ENCODE data around the gene HOXC5. TPM values are rescaled to one million over a fixed set of nuclear protein-coding genes. Genes with fewer than 3 reads are reported as not detected.
"Not testable (repeated sequence)": the region's sequence is repeated elsewhere in the genome, so short reads cannot be mapped to it uniquely, and the experiment has no call there.

Gene HOXC5
- polyA plus RNA-seq, 3 donors = 1.8 to 3.6 (median 3.0) TPM

GRCh38 chr12:54060975-54061778 is 28.3 kb downstream of the HOXC5 start:
- no peak for DNase-seq

GRCh38 chr12:54065677-54066076 is 32.8 kb downstream of the HOXC5 start:
- no peak for DNase-seq

GRCh38 chr12:54066408-54066807 is 33.6 kb downstream of the HOXC5 start:
- no peak for DNase-seq

DNA sequence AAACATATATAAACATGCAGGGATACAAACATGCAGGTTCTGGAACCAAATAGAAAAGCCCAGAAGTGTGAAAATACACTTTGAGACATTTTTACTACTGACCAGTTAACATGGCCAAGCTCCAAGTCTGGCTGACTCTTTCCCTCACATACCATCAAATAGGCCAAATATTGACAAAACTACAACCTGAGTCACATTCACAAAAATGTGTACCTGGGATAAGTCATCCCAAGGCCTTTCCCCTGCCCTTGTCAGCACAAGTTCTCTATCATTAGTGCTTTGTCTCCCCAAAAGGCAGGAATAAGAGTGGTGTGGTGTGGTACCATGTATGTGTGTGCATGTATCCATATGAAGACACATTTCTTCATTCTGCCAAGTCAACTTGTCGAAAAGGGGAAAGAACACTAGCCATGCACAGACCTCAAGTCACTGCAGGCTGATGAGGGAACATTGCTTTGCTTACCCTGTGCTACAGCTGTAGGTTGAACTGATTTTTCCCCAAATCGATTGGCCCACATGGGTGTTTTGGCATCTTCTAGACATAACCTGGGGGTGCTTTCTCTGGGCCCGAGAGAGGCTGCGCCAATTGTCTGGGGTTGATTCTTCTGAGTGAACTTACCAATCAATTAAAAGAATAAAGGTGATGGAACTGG is 35.7 kb downstream of the HOXC5 start:
- DNase-seq = no peak

GRCh38 chr12:54071942-54072341 is 39.1 kb downstream of the HOXC5 start:
- DNase-seq = no peak

DNA sequence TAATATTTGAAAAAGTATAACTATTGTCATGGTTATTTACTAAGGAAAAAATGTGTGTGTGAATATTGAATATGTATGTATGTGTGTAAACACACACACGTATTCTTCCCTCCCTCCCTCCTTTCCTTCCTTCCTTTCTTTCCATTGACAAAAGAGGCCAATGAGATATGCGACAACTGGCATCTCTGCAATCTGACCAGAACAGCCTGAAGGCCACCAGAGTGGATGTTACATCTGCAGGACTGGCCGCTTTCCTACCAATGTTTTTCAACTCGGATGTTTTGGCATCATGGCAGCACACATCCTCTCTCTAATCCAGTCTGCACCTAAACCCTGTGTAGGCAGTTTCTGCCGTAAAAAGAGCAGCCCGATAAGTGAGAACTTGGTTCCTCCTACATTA is 41.5 kb downstream of the HOXC5 start:
- no peak for DNase-seq

DNA sequence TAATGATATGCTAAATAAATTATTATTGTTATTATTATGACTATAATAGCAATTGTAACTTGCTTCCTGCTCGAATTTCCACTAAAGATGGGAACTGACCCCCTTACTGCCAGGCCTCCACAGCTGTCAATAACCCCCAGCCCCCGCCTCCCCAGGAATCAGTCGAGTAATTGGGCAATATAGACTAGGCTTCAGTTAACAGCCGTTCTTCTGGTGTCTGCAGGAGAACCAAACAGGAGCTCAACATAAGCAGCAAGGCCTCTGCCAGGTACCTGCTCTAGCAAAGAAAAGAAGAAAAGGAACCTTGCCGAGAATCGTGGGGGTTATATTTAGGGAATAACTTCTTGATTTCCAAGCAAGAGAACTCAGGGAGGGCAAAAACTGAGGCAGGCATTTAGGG is 42.6 kb downstream of the HOXC5 start:
- no peak for DNase-seq

GRCh38 chr12:54075974-54076373 is 43.1 kb downstream of the HOXC5 start:
- no peak for DNase-seq

- DNase-seq = not testable (repeated sequence)
These were observed 45.0 kb downstream of the HOXC5 start for GRCh38 chr12:54077843-54078242.

DNA sequence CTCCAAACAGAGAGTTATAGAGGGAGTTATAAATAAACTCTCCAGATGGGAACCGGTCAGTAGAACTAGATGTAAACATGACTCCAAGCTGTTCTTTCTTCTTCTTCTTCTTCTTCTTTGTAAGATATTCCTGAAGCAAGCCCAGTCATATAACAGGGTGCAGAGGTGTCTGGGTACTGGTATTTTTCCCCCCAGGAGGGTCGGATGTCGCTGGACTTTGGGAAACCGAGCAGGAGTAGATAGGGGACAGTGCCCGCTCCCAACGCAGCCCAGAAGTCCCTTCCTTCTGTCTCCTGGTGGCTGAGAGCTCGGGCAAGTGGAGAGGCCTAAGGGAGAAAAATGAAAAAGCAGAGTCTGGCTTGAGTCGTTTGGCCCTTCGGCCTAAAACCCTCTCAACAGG is 46.3 kb downstream of the HOXC5 start:
- not testable (repeated sequence) for DNase-seq

DNA sequence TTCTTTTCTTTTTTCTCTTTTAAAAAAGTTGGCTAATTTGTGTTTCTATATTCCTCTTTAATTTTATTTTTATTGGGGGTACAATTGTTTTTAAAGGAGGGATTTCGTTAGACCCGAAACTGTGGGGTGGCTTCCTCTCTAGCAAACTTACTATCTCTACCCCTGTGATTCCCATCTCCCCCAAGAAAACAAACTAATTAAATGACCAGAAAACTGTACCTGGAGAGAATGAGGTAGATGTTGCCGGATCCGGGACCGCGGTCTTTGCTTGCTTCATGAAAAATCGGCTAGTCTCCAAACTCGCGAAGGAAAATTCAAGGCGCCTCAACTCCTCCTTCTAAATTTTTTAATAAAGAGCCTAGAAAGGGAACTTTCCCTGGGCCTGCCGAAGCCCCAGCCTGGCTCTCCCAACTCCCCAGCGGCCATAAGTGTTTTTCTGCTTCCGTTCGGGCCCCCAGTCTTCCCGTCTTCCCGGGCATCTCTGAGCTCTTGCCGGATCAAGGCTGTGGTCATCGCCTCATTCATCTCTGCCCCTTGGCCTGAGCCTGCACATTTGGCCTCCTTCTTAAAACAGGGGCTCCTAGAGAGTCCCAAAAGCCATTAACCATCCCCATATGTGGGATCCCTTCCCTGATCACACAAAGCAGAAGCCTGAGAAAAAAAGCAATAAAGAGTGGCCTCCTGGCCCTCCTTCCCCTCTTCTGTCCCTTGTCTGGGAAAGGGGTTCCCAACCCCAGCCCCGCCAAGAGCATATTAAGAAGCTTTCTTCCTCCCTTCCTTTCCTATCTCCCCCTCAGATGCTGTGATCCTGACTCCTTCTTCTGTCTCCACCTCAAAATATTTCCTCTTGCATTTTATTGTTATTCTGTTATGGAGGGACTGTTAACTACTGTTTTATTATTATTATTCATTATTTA is 47.4 kb downstream of the HOXC5 start:
- DNase-seq = not testable (repeated sequence)

DNA sequence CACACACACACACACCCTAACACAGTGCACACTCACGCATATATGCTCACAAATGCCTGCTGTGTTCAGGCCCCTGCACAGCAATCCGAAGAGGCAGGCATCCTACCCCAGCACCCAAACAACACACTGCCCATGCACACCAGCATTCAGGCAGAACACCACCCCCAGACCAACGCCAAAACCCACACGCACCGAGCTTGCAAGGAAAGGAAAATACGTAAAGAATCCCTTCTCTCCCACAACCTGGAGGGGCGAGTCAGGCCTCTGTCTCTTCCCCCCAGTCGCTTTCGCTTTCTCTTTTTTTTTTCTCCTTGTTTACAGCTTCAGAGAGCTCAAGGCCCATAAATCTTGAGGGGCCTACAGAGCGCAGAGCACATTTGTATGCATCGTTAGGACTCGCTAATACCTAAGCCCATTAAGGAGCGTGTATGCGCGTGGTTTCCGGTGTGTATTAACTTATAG is 48.2 kb downstream of the HOXC5 start:
- peak; percentile 79 for DNase-seq

DNA sequence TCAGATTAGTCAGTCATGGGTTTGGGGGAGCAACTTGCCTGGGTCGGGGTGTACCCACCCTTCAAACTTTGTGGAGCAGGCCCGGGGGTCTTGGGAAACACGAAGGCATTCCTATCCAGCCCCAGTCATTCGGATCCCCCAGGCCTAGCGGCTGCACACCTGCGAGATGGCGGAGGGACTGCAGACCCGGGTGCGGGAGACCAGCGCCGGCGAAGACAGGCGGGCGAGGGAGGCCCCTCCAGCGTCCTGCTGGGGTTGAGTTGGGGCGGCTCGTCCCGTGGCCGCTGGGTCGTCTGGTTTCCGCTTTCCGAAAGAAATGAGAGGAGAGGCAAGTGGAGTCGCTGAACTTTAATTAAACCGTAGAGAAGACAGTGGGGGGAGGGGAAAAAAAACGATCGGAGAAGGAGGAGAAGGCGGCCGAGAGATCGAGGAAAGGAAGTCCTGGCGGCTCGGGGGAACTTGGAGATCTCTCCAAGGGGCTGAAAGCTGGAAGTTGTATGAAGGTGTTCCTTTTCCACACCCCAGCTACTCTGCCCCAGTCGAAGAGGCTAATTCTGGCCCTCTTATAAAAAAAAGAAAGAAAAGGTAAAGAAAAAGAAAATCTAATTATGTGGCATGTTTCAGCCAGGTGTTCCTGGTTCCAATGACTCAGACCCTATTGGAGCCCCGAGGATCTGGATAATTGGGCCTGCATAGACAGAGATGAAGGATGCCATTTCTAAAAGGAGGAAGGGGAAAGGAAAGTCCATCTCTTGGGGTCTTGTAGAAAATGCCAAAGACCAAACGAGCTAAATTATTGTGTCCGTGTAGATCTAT is 48.9 kb downstream of the HOXC5 start:
- DNase-seq = peak; percentile 73

DNA sequence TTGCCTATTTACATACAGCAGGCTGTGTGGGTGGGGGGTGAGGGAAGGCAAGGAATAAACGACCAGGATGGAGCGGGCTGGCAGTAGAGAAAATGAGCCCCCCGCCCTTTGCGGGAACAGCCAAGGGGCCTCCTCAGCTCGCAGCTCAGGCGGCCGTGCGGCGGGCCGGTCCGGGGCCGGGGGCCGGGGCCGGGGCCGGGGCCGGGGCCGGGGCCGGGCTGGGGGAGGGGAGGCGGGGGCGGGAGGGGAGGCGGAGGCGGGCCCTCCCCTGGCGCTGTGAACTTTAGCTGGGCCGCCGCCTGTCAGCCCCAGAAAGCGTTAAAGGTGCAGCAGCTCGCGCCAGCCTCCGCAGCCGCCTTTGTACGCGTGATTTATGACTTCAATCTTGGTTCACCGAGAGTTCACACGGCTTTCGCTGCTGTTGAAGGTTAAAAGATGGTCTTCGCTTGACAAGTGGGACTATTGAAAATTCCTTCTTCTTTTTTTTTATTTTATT is 49.6 kb downstream of the HOXC5 start:
- peak; percentile 88 for DNase-seq

Other genes with a start within 250 kb of the HOXC5 start
- gene HOXC13, start 94.2 kb upstream of the HOXC5 start, polyA plus RNA-seq (ENCODE audit: insufficient read length in 3 of 3) = not detected
- not detected for gene HOXC12, start 78.1 kb upstream of the HOXC5 start, polyA plus RNA-seq (ENCODE audit: insufficient read length in 3 of 3)
- gene HOXC11, start 59.9 kb upstream of the HOXC5 start, polyA plus RNA-seq (ENCODE audit: insufficient read length in 3 of 3) = 1 to 10 TPM; 2.1 to 2.3 (median 2.1) TPM
- 1 to 10 TPM; 1.5 to 3.6 (median 1.6) TPM for gene HOTAIR, start 58.1 kb upstream of the HOXC5 start, polyA plus RNA-seq (ENCODE audit: insufficient read length in 3 of 3)
- gene HOXC10, start 47.9 kb upstream of the HOXC5 start, polyA plus RNA-seq (ENCODE audit: insufficient read length in 3 of 3) = 10 to 100 TPM; 53.8 to 61.0 (median 58.4) TPM
- gene HOXC9, start 32.9 kb upstream of the HOXC5 start, polyA plus RNA-seq (ENCODE audit: insufficient read length in 3 of 3) = 10 to 100 TPM; 22.4 to 29.8 (median 25.7) TPM
- 10 to 100 TPM in 1 of 3 donors, 1 to 10 TPM in 2; 7.8 to 12.6 (median 8.2) TPM for gene HOXC8, start 24.1 kb upstream of the HOXC5 start, polyA plus RNA-seq (ENCODE audit: insufficient read length in 3 of 3)
- gene HOXC6, start 4.6 kb upstream of the HOXC5 start, polyA plus RNA-seq (ENCODE audit: insufficient read length in 3 of 3) = 10 to 100 TPM; 28.7 to 40.5 (median 30.0) TPM
- gene HOXC4, start 20.8 kb downstream of the HOXC5 start, polyA plus RNA-seq (ENCODE audit: insufficient read length in 3 of 3) = 10 to 100 TPM; 44.4 to 62.9 (median 46.7) TPM
- 10 to 100 TPM; 30.3 to 43.3 (median 38.6) TPM for gene SMUG1, start 155.9 kb downstream of the HOXC5 start, polyA plus RNA-seq (ENCODE audit: insufficient read length in 3 of 3)
- 100 to 1,000 TPM; 103 to 146 (median 132) TPM for gene CBX5, start 247.1 kb downstream of the HOXC5 start, polyA plus RNA-seq (ENCODE audit: insufficient read length in 3 of 3)
- 1,000 to 10,000 TPM; 3,268 to 3,632 (median 3,494) TPM for gene HNRNPA1, start 247.7 kb downstream of the HOXC5 start, polyA plus RNA-seq (ENCODE audit: insufficient read length in 3 of 3)